ENCODE data around the gene OOSP2.

GRCh38 chr11:59999691-60000090 is 40.5 kb upstream of the OOSP2 start:
- TF ChIP-seq CTCF (IDR thresholded peaks at IDR 0.05) (no peak), POLR2A (IDR thresholded peaks at IDR 0.05) (no peak)
